Activated gamma-delta T cell (primary cell): ENCODE measurements around the gene TMEM63B.
"Not testable (repeated sequence)": the region's sequence is repeated elsewhere in the genome, so short reads cannot be mapped to it uniquely, and the experiment has no call there.

Experiments used
- DNase-seq: peaks from one replicate; lab custom pipeline; 2025; lab: John Stamatoyannopoulos, UW

TMEM63B gene

GRCh38 chr6:44193307-44193910 is 66.1 kb downstream of the TMEM63B start:
- DNase-seq, result no peak

GRCh38 chr6:44194326-44194725 is 67.0 kb downstream of the TMEM63B start:
- DNase-seq, result no peak

GRCh38 chr6:44196351-44196750 is 69.0 kb downstream of the TMEM63B start:
- not testable (repeated sequence) for DNase-seq

- no peak for DNase-seq
Observed at GRCh38 chr6:44198684-44199083, 71.3 kb downstream of the TMEM63B start.

GRCh38 chr6:44199883-44200282 is 72.5 kb downstream of the TMEM63B start:
- no peak for DNase-seq

GRCh38 chr6:44201200-44201599 is 73.8 kb downstream of the TMEM63B start:
- DNase-seq, result no peak

- no peak for DNase-seq
Observed at GRCh38 chr6:44201638-44202303, 74.4 kb downstream of the TMEM63B start.

- DNase-seq, result no peak
Observed at GRCh38 chr6:44202332-44202971, 75.1 kb downstream of the TMEM63B start.

- DNase-seq, result no peak
Observed at GRCh38 chr6:44202972-44203750, 75.8 kb downstream of the TMEM63B start.

- DNase-seq, result no peak
Observed at GRCh38 chr6:44203955-44204354, 76.6 kb downstream of the TMEM63B start.
